OCI-M2 (cell line): ENCODE measurements around the gene DPY19L3.
A peak's percentile ranks its signal among the peaks of the same experiment; 100 is the strongest.
"Not testable (repeated sequence)": the region's sequence is repeated elsewhere in the genome, so short reads cannot be mapped to it uniquely, and the experiment has no call there.

Experiments
- DNase-seq: peaks from one replicate; lab custom pipeline; 2025; ENCODE audit not compliant: unreplicated experiment; lab: John Stamatoyannopoulos, UW

Gene DPY19L3, protein sequence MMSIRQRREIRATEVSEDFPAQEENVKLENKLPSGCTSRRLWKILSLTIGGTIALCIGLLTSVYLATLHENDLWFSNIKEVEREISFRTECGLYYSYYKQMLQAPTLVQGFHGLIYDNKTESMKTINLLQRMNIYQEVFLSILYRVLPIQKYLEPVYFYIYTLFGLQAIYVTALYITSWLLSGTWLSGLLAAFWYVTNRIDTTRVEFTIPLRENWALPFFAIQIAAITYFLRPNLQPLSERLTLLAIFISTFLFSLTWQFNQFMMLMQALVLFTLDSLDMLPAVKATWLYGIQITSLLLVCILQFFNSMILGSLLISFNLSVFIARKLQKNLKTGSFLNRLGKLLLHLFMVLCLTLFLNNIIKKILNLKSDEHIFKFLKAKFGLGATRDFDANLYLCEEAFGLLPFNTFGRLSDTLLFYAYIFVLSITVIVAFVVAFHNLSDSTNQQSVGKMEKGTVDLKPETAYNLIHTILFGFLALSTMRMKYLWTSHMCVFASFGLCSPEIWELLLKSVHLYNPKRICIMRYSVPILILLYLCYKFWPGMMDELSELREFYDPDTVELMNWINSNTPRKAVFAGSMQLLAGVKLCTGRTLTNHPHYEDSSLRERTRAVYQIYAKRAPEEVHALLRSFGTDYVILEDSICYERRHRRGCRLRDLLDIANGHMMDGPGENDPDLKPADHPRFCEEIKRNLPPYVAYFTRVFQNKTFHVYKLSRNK

DNA sequence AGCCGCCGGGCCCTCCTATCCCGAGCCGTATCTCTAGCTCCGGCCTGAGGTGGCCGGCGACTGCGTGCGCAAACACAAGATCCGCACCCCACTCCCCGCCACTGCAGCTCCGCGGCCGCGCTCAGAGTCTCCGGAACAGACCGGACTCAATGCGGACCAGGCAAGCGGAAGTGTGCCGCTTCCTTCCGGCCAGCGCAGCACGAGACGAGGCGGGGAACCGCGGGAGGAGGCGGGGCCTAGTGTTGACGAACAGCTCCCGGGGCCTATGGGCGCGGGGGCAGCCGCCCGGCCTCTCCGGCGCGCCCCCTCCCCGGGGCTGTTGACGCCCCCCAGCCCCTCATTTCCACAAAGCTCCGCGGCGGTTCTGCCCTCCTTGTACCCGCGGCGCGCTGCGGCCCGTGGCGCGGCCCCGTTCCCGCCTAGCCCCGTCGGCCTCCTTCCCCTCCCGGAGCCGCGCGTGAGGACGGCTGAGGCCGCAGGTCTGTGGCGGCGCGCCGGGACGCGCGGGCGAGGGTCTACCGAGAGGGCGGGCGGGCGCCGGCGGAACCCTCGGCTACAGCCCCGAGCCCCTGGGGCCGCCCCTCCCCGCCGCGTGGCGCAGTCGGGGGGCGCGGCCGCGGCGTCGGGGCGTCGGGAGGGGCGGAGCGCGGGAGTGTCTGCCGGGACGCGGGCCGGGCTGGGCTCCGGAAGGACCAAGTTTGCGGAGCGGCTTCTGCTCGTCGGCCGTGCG, at the start of gene DPY19L3:
TSS of gene DPY19L3 (plus strand) at position 340 of the 730 bp plus-strand sequence. CDS start 2,484 bp downstream, outside the sequence.
- DNase-seq, result peak; percentile 96

DNA sequence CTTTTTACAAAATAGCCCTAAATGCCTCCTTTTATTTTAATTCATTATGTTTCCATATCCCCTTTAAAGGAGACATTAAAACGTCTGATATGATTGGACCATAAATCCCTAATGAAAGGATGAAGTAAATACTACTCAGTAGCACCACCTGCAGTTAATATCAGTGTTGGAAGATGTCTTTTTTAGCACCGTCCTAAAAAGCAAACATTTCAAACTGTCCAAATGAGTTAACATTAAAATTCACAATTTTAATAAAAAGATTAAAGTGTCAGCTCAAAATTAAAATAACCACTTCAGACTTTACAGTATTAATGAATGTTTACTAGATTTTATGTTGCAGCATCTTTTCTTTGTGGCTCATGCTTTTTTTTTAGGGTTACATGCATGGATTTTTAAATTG, 47.9 kb upstream of the DPY19L3 start:
- no peak for DNase-seq

DNA sequence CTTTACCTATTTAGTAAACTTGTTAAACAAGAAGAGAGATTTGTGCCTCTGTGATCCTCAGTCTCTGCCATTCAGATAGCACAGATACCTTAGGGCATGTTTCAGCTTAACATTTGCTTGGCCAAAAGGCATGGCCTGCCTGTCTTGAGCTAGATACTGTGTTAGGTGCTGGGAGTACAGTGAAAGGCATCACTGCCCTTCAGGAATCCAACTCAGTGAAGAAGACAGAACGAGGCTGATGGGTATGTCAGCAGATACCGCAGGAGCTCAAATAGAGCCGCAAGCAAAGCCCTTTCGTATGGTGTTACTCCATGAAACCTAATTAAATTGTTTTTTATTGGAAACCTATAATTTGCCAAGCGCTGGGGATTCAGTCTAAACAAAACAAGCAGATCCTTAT, 47.2 kb upstream of the DPY19L3 start:
- DNase-seq, result no peak

DNA sequence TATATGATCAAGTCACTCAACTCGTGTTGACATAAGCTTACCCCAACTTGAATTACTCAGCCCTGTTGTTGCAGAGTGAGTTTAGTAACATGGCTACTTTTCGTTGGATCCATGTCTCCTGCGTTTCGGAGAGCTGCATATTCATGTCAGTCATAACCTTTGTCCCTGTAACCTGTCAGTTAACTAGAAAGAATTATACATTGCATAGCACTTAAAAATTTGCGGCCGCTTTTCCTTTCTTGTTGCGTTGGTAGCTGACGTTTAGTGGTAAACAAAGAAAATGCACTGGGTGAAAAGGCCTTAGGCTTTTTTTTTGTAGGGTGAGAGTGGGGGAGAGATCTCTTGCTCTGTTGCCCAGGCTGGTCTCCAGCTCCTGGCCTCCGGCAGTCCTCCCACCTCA, 46.0 kb upstream of the DPY19L3 start:
- DNase-seq, result no peak

DNA sequence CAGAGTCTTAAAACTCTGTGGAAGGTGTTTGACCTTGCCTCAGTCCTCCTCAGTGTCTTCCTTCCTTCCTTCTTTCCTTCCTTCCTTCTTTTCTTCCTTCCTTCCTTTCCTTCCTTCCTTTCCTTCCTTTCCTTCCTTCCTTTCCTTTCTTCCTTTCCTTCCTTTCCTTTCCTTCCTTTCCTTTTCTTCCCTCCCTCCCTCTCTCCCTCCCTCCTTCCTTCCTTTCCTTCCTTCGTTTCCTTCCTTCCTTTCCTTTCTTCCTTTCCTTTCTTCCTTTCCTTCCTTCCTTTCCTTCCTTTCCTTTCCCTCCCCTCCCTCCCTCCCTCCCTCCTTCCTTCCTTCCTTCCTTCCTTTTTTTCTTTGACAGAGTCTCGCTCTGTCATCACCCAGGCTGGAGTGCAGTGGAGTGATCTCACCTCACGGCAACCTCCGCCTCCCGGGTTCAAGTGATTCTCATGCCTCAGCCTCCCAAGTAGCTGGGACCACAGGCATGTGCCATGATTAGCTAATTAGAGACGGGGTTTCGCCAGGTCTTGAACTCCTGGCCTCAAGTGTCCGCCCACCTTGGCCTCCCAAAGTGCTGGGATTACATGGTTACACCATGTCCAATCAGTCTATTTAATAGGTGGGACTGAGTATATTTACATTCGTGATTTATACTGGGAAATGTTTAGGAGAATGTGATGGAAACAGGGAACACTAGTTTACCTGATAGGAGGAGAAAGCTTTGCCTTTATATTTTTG, 43.8 kb upstream of the DPY19L3 start:
- no peak for DNase-seq

DNA sequence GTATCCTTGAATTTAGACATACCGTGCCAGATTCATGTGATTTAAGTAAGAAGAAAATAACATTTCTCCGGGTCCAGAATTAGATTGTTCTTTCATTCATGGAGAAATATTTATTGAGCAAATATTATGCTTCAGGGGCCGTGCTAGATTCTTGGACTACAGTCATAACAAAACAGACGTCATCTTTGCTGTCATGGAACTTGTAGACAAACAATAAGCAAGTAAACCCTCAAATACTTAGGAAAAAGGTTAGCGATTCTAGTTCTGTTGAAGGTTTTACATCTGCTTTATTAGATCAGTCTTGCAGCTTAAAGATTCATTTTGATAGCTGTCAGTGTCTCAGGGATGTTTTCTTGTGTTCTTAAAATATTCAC, 43.3 kb upstream of the DPY19L3 start:
- DNase-seq, result no peak

DNA sequence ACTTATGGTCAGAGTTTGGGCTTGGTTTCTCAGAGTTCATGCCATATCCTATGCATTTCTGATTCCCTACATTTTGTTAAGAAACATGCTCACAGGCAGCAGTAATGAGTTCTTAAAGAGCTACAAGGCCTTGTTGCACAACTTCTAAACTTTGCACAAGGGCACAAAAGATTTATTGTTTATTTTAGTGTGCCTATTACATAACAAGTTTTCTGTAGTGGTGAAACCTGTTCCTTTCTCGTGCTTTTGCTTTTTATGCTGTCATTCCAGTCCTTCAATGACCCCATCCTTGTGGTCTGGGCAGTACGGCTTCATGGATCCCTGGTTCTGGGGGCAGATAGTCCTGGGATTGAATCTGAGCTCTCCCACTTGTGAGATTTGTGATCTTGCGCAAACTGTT, 42.4 kb upstream of the DPY19L3 start:
- DNase-seq, result no peak

DNA sequence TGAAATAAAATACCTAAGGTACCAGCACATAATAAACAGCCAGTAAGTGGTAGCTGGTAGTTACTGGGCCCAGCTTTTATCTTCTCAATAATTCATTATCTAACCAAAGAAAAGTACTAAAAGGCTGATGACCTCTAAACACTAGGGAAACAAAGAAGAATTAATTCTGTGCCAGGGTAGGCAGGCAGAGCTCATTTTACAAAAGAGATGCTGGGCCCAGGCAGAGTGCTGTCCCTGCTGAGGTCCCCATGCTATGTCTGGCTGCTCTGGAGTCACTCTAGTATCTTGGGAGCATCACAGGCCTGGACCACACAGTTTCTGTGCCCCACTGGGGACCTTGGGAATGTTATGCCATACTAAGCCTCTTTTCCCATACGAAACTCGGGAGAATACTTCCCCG, 41.9 kb upstream of the DPY19L3 start:
- DNase-seq, result no peak

DNA sequence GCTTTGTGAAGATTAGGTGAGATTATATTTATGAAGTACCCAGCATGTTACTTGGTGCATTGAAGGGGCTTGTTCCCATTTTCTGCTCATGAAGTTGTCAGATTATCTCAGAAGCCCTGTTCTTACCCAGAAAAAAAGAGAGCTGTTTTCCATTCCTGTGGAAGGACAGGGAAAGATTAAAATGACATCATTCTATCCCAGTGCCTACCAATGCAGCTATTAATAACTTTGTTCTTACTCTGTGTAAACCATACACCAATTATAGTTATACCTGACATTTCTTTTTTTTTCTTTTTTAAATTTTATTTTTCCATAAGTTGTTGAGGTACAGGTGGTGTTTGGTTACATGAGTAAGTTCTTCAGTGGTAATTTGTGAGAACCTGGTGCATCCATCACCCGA, 41.5 kb upstream of the DPY19L3 start:
- no peak for DNase-seq

DNA sequence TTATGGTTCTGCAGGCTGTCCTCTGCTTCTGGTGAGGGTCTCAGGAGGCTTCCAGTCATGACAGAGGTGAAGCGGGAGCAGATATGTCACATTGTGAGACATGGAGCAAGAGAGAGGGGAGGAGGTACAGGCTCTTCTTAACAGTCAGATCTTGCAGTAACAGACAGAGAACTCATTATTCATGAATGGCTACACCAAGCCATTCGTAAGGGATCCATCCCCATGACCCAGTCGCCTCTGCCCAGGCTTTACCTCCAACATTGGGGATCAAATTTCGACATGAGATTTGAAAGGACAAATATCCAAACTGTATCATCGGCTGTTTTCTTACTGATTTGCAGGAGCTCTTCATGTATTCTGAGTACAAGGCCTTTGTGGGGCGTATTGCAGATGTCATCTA, 38.5 kb upstream of the DPY19L3 start:
- no peak for DNase-seq

DNA sequence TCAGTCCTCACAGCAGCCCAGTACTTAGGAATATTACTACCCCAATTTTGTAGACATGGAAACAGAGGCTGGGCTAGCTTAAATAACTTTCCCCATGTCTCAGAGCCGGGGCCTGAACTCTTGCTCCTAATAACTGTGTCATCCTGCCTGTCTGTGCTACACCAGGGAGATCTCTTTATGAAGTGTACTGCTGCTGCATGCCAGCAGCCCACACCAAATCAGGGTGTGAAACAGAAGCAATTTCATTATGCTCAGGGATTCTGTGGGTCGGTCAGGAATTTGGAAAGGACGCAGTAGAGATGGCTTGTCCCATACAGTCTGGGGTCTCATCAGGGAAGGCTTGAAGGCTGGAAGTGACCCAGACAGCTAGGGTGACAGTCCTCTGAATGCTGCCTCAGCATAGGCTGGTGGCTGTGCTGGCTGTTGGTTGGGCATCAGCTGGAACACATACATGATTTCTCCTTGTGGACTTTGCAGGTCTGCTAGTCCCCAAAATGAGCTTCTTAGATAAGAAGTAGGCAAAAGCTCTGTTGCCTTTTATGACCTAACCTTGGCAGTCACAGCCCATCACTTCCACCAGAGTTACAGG, 37.5 kb upstream of the DPY19L3 start:
- DNase-seq, result no peak

DNA sequence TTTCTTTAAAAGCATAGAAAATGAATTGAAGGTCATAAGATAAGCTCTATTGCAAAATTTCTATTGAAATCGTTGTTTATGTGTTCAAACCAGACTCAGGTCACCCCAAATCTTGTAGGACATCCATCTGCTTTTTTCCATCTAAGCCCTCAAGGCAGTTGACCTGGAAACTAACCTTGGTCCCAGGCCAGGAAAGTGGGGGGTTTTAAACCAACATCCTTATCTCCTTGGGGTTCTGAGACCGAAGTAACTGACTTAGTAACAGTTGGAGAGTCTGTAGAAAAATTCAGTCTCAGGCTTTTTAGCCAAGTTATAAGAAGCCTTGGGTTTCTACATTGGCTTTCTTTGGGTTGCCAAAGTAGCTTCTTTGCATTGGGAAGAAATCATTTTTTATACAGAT, 36.8 kb upstream of the DPY19L3 start:
- DNase-seq, result no peak

DNA sequence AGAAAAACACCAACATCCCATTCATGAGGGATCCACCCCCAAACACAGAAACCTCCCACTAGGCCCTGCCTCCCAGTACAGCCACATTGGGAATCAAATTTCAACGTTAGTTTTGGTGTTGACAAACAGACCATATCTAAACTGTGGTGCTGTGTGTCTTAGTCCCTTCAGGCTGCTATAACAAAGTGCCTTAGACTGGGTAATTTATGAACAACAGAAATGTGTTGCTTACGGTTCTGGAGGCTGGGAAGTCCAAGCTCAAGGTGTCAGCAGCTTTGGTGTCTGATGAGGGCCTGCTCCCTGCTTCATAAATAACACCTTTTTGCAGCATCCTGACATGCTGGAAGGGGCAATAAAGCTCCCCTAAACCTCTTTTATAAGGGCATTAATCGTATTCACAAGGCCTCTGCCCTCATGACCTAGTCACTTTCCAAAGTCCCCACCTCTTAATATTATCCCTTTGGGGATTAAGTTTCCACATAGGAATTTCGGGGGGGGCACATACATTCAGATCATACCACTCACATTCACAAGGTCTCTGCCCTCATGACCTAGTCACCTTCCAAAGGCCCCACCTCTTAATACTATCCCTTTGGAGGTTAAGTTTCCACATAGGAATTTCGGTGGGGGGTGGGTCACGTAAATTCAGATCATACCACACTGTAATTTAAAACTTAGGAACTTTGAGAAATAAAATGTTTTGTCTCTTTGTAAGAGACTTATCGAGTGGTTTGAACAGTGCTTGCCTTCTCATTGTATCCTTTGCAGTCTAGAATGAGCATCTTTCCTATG, 32.6 kb upstream of the DPY19L3 start:
- DNase-seq, result no peak

DNA sequence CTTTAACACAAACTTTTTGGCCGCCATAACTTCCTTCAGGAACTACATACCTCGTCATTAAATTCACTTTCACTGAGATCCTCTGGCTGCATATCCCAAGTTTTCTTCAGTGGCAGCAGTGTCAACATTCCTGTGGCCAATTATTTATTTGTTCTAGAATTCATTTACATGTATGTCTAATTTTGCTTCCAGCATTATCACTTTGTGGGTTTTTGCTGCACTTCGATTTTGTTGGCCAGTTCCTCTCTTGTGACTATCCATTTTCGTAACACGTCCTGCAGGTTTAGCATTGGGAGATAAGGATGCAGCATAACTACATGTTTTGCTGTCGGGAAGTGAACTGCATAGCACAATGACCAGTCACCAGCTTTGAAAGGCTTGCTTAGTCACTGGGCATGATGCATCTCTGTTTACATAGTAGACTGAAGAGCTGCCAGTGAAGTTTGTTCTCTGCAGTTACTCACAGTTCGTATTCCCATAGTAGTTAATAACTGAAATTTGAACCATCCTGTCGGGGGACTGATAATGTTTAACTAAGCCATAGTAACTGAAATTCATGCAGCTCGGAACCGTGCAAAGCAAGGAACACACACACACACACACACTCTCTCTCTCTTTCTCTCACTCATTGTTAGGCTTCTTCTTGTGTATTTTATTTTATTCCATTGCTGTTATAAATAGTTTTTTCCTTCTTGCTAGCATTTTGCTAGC, 31.8 kb upstream of the DPY19L3 start:
- DNase-seq, result peak; percentile 99

DNA sequence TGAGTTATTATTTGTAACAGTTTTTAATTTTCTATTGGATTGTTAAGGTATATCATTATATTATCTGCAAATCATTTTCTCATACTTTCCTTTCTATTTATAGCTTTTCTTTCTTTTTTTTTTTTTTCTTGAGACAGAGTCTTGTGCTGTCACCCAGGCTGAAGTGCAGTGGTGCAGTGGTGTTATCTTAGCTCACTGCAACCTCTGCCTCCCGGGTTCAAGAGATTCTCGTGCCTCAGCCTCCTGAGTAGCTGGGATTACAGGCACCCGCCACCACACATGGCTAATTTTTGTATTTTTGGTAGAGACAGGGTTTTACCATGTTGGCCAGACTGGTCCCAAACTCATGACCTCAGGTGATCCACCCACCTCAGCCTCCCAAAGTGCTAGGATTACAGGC, 31.2 kb upstream of the DPY19L3 start:
- not testable (repeated sequence) for DNase-seq

DNA sequence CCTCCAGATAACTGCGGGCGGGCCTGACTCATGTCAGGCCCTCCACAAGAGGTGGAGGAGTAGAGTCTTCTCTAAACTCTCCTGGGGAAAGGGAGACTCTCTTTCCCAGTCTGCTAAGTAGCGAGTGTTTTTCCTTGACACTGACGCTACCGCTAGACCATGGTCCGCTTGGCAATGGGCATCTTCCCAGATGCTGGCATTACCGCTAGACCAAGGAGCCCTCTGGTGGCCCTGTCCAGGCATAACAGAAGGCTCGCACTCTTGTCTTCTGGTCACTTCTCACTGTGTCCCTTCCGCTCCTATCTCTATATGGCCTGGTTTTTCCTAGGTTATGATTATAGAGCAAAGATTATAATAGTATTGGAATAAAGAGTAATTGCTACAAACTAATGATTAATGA, 28.5 kb upstream of the DPY19L3 start:
- DNase-seq, result not testable (repeated sequence)

DNA sequence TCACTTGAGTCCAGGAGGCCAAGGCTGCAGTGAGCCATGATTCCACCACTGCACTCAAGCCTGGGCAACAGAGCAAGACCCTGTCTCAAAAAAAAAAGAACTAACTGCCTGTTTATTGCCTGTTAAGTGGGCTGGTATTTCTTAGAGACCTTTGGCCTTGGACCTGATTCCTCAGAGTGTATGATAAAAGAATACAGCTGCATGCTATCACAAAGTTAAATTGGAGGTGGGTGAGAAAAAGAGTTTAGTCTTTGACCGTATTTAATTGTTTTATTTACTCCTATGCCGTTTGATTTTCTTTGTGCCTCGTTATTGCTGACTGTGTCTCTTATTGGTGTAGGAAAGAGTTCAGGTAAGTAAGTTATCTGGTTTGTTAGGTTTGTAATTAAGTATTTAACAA, 25.3 kb upstream of the DPY19L3 start:
- DNase-seq, result no peak

DNA sequence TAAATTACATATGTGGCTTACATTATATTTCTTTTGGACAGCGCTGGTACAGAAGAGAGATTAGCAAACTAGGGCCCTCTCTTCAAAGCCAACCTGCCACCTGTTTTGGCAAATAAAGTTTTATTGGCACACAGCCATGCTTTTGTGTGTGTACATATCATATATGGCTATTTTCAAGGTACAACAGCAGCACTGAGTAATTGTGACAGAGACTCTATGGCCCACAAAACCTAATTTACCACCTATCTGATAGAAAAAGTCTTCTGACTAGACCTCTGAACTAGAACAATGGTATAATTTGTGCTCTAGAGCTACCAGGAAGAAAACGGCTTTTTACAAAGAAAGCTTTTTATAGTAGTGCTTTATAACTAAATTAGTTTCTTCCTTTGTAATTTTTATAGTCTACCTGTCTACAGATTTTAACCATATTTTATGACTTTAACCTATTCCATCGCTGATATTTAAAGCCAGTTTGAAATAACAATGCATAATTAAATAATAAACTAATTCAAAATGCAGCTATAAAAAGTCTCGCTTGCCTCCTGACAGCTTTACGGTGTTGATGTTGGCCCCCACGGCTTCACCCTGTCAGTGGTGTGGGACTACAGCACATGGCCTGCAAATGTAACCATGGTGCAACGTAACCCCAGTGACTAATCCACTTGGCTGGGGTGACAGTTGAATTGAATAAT, 17.7 kb upstream of the DPY19L3 start:
- DNase-seq, result no peak

DNA sequence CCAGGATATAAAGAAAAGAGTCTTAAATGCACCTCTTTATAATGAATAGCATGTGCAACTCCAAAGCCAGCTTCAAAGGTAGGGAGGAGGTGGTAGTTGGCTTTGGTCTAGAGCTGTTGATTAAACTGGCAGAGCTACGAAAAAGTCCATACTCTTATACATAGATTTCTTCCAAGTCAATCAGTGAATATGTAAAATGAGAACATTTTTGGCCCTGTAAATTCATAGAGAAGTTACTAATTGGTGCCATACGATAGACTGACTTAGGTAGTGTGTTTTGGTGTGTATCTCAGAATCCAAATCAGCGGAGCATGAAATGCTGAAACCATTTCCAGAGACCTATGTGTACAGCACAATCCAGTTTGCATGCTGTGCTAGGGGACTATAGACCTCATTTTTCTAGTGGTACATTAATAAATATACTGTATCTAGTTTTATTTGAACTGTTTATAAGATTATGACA, 17.1 kb upstream of the DPY19L3 start:
- no peak for DNase-seq
